UCSD-AML1 (cell line): ENCODE measurements around the gene HCAR1.
"Not testable (repeated sequence)": the region's sequence is repeated elsewhere in the genome, so short reads cannot be mapped to it uniquely, and the experiment has no call there.

Experiments
- DNase-seq: peaks from one replicate; lab custom pipeline; 2025; ENCODE audit not compliant: unreplicated experiment; lab: John Stamatoyannopoulos, UW

Gene HCAR1

GRCh38 chr12:122722387-122722786, 8.3 kb downstream of the HCAR1 start:
- DNase-seq, result no peak

- DNase-seq, result no peak
These were observed 9.5 kb downstream of the HCAR1 start for GRCh38 chr12:122721057-122721545.

GRCh38 chr12:122716658-122717057, 14.0 kb downstream of the HCAR1 start, which contains the start of gene HCAR3:
Gene HCAR3, minus strand, starts transcription at chr12:122716811. Its CDS starts 74 bp downstream, at chr12:122716737.
- not testable (repeated sequence) for DNase-seq

- not testable (repeated sequence) for DNase-seq
These were observed 15.4 kb downstream of the HCAR1 start for GRCh38 chr12:122715211-122715610.

GRCh38 chr12:122713491-122714188, 17.0 kb downstream of the HCAR1 start:
- not testable (repeated sequence) for DNase-seq

GRCh38 chr12:122711266-122711665, 19.4 kb downstream of the HCAR1 start:
- DNase-seq, result not testable (repeated sequence)

- DNase-seq, result not testable (repeated sequence)
These were observed 20.3 kb downstream of the HCAR1 start for GRCh38 chr12:122710341-122710740.

GRCh38 chr12:122709287-122709686, 21.4 kb downstream of the HCAR1 start:
- DNase-seq, result not testable (repeated sequence)

- not testable (repeated sequence) for DNase-seq
These were observed 26.8 kb downstream of the HCAR1 start for GRCh38 chr12:122703841-122704240.

- not testable (repeated sequence) for DNase-seq
These were observed 27.6 kb downstream of the HCAR1 start, which contains the start of gene HCAR2 for GRCh38 chr12:122702890-122703611. Gene HCAR2, minus strand, starts transcription at chr12:122703357. Its CDS starts 74 bp downstream, at chr12:122703283.

- not testable (repeated sequence) for DNase-seq
These were observed 29.2 kb downstream of the HCAR1 start for GRCh38 chr12:122701481-122701880.

GRCh38 chr12:122700038-122700710, 30.5 kb downstream of the HCAR1 start:
- not testable (repeated sequence) for DNase-seq

GRCh38 chr12:122696922-122697321, 33.7 kb downstream of the HCAR1 start:
- DNase-seq, result not testable (repeated sequence)

- no peak for DNase-seq
These were observed 39.1 kb downstream of the HCAR1 start for GRCh38 chr12:122691566-122691965.

- no peak for DNase-seq
These were observed 42.4 kb downstream of the HCAR1 start for GRCh38 chr12:122688291-122688690.

GRCh38 chr12:122687086-122687485, 43.6 kb downstream of the HCAR1 start:
- no peak for DNase-seq

- no peak for DNase-seq
These were observed 44.1 kb downstream of the HCAR1 start for GRCh38 chr12:122686538-122686937.

- DNase-seq, result no peak
These were observed 46.3 kb downstream of the HCAR1 start for GRCh38 chr12:122684297-122684813.

- no peak for DNase-seq
These were observed 48.8 kb downstream of the HCAR1 start for GRCh38 chr12:122681814-122682213.

GRCh38 chr12:122680989-122681388, 49.7 kb downstream of the HCAR1 start:
- not testable (repeated sequence) for DNase-seq

GRCh38 chr12:122676781-122677180, 53.9 kb downstream of the HCAR1 start:
- not testable (repeated sequence) for DNase-seq
